NCI-H1092 (cell line): ENCODE data around the gene ARVCF.

Experiments
- DNase-seq: peaks from one replicate; lab custom pipeline; 2025; lab: John Stamatoyannopoulos, UW

Gene ARVCF, protein sequence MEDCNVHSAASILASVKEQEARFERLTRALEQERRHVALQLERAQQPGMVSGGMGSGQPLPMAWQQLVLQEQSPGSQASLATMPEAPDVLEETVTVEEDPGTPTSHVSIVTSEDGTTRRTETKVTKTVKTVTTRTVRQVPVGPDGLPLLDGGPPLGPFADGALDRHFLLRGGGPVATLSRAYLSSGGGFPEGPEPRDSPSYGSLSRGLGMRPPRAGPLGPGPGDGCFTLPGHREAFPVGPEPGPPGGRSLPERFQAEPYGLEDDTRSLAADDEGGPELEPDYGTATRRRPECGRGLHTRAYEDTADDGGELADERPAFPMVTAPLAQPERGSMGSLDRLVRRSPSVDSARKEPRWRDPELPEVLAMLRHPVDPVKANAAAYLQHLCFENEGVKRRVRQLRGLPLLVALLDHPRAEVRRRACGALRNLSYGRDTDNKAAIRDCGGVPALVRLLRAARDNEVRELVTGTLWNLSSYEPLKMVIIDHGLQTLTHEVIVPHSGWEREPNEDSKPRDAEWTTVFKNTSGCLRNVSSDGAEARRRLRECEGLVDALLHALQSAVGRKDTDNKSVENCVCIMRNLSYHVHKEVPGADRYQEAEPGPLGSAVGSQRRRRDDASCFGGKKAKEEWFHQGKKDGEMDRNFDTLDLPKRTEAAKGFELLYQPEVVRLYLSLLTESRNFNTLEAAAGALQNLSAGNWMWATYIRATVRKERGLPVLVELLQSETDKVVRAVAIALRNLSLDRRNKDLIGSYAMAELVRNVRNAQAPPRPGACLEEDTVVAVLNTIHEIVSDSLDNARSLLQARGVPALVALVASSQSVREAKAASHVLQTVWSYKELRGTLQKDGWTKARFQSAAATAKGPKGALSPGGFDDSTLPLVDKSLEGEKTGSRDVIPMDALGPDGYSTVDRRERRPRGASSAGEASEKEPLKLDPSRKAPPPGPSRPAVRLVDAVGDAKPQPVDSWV

DNA sequence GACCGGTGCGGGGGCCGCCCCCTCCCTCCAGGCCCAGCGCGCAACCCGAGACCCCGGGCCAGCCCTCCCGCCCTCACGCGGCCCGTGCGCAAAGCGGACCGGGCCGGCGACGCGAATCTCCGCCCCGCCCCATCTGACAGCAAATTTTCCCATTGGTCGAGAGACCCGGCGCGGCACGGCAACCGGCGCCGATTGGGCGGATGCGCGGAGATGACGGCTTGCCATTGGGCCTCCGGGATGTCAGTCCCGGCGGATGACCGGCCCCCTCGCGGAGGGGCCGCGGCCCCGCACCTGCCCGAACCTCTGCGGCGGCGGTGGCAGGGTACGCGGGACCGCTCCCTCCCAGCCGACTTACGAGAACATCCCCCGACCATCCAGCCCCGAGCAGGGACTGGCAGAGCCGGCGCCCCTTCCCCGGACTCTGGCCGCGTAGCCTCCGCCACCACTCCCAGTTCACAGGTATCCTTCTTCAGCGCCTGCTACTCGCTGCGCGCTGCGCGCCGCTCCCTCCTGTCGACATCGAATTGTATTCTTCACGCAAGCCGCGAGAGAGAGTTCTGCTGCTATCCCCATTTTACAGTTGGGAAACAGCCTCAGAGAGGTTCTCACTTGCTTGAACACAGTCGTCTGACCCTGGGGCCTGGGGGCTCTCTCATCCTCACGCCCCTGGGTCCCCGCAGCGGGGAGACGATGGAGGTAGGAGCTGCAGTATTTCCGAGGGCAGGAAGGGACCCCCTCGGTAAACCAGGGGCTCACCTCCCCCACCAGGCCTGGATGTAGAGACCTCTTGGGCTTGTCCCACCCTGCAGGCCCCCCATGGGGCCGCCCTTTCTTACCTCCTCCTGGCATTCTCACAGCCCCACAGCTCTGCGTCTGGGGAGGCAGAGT lies at the start of gene ARVCF:
ARVCF (minus strand) TSS at position 90 of the 888 bp plus-strand sequence. CDS start 26,029 bp downstream, outside the sequence.
- DNase-seq, result peak; percentile 89

DNA sequence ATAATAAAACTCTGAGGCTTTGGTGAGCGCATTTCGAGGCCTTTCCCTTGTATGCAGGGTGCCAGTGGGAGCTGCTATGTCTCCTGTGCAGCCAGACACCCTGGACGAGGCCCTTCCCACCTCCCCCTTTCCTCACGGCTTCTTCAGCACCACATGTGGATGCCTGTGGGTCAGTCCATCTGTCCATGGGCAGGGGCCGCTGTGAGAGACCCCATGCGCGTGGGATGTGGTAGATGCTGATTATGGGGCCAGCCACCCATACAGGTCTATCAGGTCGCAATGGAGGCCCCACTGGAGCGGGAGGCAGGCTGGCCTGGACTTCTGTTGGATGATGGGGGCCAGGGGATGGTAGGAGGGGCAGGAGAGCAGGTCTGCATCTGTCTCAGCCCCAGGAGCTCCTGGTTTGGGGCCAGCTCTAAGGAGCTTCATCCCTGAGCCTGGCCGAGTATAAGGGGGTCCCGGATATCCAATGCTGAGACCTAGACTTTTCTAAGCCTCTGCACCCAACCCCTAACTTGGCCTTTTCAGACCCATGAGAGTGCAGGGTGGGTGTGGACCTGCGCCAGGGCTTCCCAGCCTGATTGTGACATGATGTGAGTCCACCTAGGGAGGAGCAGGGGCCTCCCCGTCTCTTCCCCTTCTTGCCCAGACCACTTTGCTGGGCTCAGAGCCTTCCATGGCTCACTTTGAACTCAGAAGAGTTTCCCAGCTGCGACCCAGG lies 49.4 kb upstream of the ARVCF start:
- no peak for DNase-seq

DNA sequence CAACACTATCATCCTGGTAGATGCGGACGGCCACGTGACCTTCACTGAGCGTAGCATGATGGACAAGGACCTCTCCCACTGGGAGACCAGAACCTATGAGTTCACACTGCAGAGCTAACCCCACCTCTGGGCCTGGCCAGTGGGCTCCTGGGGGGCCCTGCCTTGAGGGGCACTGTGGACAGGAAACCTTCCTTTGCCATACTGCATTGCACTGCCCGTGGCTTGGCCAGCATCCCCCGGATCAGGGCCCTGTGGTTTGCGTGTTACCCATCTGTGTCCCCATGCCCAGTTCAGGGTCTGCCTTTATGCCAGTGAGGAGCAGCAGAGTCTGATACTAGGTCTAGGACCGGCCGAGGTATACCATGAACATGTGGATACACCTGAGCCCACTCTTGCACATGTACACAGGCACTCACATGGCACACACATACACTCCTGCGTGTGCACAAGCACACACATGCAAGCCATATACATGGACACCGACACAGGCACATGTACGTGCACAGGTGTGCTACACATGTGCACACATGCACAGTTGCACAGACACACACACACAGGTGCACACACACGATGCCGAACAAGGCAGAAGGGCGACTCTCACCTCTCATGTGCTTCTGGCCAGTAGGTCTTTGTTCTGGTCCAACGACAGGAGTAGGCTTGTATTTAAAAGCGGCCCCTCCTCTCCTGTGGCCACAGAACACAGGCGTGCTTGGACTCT lies 48.1 kb upstream of the ARVCF start:
- DNase-seq, result no peak

DNA sequence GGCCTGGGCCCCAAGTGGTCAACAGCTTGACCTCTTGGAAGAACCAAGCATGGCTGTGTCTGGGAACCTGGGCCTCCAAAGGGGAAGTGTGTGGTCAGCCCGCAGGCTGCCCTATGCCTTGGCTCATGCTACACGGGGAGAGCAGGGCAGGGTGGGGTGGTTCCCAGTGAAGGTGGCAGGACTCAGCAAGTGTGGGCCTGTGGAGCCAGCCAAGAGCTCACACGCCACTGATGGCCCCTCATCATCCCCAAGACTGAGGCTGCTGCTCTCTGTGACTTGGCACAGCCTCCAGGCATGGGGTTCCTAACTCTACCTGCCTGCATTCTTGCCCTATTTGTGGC lies 47.5 kb upstream of the ARVCF start:
- no peak for DNase-seq

DNA sequence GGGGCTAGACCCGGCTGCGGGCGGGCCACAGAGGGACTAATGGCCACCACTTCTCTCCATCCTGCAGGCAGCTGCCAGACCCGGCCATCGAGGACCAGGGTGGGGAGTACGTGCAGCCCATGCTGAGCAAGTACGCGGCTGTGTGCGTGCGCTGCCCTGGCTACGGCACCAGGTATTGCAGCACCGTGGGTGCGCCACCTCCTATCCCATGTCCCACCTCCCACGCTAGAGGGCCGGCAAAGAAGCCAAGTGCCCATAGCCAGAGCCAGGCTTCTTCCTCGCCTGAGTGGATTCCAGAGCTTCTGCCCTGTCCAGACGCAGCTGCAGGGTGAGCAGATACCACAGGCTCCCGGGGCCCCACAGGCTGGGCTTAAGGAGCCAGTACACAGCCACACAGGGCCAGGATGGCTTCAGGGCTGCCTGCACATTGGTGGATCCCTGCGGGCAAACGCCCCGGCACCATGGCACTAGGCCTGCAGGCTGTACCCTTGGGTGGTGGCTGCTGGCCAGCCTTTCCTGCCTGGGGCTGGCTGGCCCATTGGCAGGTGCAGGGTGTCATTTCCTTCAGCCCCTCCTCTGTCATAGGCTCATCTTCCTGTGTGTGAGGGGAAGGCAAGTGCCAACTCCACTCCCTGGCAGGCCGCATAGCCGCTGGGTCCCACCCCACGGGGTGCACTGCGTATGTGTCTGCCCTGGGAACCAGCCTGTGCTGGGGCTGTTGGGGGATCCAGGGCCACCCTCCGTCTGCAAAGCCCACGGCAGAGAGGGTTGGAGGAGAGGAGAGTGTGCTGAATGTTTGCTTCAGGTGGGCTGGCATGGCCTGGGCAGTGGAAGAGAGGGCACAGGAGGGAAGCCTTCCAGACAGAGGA lies 46.9 kb upstream of the ARVCF start:
- DNase-seq, result no peak

DNA sequence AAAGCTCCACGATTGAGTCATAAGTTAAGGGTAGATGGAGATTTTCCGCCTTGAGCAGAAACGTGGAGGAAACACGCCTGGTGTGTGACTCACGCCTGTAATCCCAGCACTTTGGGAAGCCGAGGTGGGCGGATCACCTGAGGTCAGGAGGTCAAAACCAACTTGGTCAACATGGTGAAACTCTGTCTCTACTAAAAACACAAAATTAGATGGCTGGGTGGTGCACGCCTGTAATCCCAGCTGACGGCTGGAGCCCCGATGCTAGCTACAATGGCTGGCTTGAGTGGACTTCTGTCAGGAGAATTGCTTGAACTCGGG lies 46.1 kb upstream of the ARVCF start:
- DNase-seq, result no peak

DNA sequence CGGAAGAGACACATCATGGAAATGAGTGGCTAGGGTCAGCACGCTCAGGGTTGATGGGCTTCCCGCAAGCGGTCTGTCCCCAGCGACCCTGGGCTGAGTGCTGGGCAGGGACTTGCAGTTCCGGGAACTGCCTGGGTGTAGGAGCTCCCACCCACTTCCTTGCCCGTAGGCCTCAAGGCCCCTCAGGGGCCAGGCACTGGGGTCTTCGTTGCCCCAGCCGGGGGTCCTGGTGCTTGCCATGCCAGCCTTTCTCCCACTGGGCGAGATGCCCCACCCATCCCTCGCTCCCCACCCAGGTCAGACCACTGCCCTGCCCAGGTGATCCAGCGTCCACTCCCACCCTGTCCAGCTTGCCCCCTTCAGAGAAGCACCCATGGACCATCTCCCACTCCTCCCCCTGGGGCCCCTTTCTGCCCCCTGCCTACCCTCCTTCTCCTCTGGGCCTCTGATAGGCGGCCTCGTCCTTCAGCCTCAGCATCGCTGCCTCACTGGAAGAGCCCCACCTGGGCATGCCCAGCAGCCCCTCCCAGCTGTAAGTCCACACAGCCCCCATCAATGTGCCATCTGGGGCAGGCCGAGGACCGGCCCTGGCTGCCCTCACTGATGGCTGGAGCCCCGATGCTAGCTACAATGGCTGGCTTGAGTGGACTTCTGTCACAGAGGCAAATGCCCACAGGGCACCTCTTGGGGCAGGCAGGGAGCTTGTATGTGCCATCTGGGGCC lies 45.6 kb upstream of the ARVCF start:
- DNase-seq, result no peak

DNA sequence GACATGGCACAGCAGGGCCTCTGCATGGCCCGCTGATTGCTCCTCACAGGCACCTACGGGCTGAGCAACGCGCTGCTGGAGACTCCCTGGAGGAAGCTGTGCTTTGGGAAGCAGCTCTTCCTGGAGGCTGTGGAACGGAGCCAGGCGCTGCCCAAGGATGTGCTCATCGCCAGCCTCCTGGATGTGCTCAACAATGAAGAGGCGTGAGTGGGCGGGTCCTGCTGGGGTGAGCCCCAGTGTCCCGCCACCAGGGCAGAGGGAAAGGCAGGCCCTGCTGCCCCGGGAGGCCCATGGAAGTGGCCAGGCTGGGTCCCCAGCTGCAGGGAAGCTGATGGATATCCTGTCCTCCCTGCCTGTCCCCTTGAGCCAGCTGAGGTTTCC lies 44.8 kb upstream of the ARVCF start:
- DNase-seq, result no peak

DNA sequence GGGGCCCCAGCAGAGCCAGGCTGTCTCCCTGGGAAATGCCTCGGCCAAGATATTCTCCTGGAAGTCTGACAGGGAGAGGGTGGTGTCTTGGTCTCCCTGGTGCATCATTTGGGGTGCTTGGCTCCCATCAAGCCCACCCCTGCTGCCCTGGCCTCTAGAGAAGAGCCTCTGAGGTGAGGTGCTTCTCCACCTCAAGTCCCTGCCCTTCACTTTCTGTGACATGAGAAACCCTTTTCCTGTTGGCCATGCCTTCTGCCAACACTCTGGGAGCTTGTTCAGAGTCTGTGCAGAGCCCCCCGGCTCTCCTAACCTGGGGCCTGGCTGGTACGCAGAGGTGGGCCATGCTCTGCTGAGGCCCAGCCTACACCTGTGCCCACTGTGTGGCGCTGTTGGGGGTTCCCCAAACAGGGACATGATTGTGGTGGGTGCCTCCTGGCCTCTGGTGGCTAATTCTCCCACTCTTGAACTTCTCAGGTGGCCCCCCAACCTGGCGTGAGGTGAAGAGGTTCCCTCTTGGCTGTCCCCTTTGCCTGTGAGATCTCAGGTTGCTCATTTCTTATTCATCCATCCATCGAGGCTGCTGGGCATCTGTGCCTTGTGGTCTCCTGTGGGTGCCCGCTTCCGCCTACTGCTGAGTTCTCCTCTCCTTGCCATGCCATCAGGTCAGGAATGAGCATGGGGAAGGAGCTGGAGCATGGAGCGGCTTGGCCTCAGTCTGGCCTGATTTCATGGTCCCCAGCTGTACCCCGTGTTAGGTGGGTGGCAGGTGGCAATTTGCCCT lies 44.3 kb upstream of the ARVCF start:
- DNase-seq, result no peak

DNA sequence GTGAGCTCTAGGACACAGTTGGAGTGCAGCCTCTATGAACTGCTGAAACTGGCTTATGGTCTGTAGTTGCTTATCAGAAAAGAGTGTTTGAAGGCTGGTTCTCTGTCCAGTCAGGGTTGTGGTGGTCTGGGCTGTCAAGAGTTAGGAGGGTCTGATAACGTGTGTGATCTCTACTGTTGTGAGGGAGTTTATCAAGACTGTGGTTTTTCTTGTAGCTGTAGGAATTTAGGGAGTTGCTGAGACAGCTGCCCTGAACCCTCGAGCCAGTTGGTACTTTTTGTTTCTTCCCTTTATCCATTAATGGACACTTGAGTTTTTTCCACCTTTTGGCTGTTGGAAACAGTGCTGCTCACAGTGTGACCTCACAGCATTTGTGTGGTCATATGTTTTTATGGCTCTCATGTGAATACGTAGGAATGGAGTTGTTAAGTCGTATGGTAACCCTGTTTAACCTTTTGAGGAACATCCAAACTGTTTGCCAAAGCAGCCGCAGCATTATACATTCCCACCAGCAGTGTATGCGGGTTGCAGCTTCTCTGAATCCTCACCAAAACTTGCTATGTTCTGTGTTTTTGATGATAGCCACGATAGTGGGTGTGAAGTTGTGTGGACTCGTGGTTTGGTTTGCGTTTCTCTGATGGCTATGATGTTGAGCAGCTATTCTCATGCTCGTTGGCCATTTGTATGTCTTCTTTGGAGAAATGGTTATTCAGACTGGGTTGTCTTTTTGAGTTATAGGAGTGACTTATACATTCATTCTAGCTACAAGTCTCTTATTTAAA lies 42.6 kb upstream of the ARVCF start:
- DNase-seq, result no peak

DNA sequence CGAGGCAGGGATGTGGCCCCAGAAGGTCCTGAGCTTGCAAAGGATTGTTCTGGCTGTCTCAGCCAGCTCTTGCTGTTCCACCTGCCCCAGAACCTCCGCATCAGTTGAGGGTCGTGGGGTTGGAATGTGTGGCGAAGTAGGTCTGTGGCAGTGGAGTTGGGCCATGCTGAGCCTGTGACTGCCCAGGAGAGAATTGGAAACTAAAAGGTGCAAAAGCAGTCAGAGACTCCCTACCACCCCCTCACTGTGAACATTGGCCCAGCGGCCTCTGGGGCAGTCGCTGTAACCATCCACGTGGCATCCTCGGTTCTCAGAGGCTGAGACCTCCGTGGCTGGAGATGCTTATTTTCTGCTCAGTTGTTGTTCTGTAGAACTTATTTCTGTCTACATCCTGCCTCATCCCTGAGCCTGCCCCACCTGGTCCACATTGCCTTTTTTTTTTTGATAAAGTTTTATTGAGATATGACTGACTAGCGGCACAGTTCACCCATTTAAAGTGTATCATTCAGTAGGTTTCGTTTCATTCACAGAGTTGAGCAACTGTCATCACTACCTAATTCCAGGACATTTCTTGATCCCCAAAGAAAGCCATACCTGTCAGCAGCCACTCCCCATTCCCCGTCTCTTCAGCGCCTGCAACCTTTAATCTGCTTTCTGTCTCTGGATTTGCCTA lies 41.1 kb upstream of the ARVCF start:
- no peak for DNase-seq

DNA sequence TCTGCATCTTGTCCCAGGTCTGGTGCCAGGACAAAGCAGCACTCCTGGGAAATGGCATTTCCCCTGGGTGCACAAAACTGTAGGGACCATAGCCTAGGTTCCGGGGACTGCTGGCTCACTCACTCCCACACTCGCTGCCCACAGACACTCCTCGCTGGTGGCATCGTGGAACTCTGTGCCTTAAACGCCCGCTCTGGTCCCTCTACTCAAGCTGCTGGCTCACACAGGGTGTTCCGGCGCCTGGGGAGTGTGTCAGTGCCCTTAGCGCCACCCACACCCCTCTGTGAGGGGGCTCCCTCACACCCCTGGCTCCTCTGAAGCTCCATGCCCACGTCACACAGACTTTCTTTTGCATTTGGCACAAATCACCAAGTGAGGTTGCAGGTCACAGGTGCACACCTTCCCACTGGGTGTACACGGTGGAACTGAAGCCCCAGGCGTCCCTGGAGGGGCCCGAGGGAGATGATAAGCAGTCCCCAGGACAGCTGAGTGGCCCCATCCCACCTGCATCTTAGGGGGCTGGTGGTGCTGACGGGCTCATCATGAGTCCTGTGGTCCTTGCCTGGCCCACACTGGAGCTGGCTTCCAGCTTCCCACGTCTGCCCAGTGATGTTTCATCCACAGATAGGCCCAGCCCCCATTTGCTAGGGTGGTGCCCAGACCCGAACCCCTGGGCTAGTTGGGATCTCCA lies 40.2 kb upstream of the ARVCF start:
- DNase-seq, result no peak

DNA sequence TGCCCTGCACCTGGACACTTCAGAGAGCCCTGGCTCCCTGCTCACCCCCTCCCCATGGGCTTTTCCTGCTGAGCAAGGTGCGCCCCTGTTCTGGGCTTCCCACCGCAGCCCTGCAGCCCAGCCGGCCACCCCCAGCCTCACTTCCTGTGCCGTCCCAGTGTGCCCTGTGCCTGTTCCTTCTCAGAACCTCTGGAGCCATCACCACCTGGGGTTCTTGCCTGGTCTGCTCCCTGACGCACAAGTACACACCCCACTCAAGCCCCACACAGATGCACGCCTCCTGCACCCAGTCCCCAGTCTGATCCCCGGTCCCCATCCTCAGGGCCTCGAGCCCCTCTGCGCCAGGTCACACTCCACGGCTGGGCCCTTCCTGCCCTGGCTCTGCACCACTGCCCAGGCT lies 39.5 kb upstream of the ARVCF start:
- no peak for DNase-seq

DNA sequence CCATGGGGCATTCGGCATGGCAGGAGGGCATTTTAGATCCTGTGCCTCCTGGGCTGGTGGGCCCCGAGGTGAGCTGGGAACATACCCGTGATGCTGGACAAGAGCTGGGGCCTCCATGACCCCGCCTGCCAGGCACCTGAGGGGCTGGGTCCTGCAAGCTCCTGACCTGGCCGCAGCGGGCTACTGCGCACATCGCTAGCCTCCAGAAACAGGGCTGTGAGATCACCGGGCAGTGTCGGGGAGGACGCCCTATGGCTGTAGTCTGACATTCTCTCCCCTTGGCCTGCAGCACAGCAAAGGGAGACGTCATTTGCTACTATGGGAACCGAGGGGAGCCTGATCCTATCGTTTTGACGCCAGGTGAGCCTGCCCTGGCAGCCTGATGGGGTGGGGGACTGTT lies 39.0 kb upstream of the ARVCF start:
- DNase-seq, result no peak

DNA sequence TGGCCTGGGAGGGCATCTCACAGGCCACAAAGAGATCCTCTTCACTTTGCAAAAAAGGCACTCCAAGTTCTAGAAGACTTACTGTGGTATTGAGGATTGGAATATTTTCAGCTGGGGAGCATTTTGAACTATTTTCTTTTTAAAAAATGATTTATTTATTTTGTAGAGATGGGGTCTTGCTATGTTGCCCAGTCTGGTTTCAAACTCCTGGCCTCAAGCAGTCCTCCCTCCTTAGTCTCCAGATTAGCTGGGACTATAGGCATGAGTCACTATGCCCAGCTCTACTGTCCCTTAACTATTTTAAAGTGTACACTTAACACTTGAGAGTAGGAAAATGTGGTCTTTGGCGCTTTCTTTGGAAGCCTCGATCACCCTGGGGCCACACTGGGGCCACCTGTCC lies 38.5 kb upstream of the ARVCF start:
- no peak for DNase-seq

DNA sequence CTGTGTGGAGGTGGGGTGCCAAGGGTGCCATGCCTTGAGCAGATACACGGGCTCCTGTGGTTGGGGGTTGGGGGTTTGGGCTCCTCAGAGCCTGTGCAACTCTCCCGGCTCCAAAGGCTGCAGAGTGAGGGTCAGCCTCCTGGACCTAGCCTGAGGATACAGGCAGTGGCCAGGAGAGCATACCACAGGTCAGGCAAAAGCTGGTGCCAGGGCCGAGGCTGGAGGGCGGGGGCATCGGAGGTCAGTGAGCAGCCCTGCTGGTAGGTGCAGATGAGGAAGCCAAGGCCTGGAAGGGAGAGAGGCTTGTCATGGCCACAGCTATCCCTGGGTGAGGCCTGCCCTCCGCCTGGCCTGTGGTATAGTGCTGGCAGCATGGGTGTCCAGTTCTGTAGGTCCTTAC lies 37.9 kb upstream of the ARVCF start:
- DNase-seq, result no peak

DNA sequence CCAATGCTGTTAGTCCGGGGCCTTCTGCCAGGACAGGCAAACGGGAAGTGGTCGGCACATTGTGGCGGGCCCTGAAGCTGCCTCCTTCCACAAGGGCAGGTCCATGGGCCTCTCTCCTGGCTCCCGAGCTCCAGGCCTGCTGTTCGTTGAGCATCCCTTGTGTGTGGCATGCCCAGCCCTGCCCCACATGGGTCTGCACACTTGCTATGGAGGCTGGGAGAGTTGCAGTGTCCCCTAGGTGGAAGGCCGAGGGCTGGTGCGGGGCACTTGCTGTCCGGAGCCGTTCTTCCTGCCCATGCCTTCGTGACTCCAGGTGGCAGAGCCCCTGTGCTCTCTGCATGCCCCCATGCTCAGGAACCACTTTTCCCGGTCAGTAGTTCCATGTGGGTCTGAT lies 37.4 kb upstream of the ARVCF start:
- no peak for DNase-seq
